Osteocyte (in vitro differentiated cells): Measurements from ENCODE around the gene USP17L5. TPM values are rescaled to one million over a fixed set of nuclear protein-coding genes. Genes with fewer than 3 reads are reported as not detected.
"Not testable (repeated sequence)": the region's sequence is repeated elsewhere in the genome, so short reads cannot be mapped to it uniquely, and the experiment has no call there.

Experiments
- DNase-seq: peaks from one replicate; pipeline ENCODE4 v3.0.0; 2021; ENCODE audit warnings: mixed read lengths; ENCODE audit not compliant: unreplicated experiment; ENCODE audit errors: extremely low spot score
- H3K27ac Mint-ChIP-seq: one replicate; pipeline ENCODE4 v1.8.0; 2021; ENCODE audit warnings: mild to moderate bottlenecking, mixed read lengths; ENCODE audit not compliant: unreplicated experiment
- H3K27me3 Mint-ChIP-seq: one replicate; pipeline ENCODE4 v1.8.0; 2021; ENCODE audit warnings: mixed read lengths; ENCODE audit not compliant: unreplicated experiment
- H3K36me3 Mint-ChIP-seq: one replicate; pipeline ENCODE4 v1.8.0; 2021; ENCODE audit warnings: mixed read lengths; ENCODE audit not compliant: unreplicated experiment
- H3K4me1 Mint-ChIP-seq: one replicate; pipeline ENCODE4 v1.8.0; 2021; ENCODE audit warnings: mixed read lengths; ENCODE audit not compliant: unreplicated experiment
- H3K4me3 Mint-ChIP-seq: one replicate; pipeline ENCODE4 v1.8.0; 2021; ENCODE audit warnings: mild to moderate bottlenecking, moderate library complexity, mixed read lengths; ENCODE audit not compliant: unreplicated experiment
- H3K9me3 Mint-ChIP-seq: one replicate; pipeline ENCODE4 v1.8.0; 2021; ENCODE audit warnings: mixed read lengths; ENCODE audit not compliant: unreplicated experiment
- long read RNA-seq: library from polyadenylated mRNA; unstranded; transcript quantifications from one replicate; pipeline ENCODE4 v2.0.0, GENCODE V29; 2021
- total RNA-seq: library from RNA; stranded (reverse); gene quantifications from 2 replicates; pipeline ENCODE4 v1.2.1, GENCODE V29; 2021

USP17L5 gene
- not detected in 2 replicates for total RNA-seq
- long read RNA-seq: 0 reads

DNA sequence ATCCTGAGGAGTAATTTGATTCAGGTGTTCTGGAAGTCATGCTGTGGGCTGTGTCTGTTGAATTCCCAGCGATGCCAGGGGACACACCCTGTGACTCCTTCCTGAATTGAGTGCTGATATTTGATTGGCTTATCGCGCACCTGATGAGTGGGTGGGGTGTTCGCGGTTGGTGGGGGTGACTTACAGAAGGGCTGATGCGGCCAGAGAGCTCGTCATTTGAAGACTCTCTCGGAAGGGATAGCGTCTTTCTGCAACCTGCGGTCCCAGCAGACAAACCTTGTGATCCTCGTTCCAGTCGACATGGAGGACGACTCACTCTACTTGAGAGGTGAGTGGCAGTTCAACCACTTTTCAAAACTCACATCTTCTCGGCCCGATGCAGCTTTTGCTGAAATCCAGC lies at the start of gene USP17L5:
Gene USP17L5, plus strand, starts transcription at position 301 of the 400 bp plus-strand sequence. Its CDS starts 0 bp downstream, at position 301.
- not testable (repeated sequence) for H3K4me3 Mint-ChIP-seq, H3K27me3 Mint-ChIP-seq, H3K4me1 Mint-ChIP-seq, H3K9me3 Mint-ChIP-seq, H3K27ac Mint-ChIP-seq, DNase-seq, H3K36me3 Mint-ChIP-seq

DNA sequence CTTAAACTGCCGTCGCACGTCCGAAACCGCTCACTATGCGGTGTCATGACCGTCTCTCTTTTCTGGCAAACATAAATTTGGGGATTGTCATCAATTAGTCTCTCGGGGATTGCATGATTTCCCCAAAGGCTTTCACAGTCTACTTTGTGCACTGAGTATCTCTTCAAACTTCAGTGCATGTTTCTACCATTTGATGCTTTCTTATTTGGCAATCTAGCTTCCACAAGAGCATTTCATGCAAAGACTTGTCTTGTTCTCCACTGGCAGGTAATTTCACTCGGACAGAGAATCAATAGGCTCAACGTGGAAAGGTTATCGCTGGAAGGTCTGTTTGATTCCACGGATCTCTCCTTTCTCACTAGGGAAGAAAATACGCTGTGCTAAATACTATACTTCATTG lies 15.0 kb upstream of the USP17L5 start:
- not testable (repeated sequence) for H3K4me1 Mint-ChIP-seq, H3K9me3 Mint-ChIP-seq, H3K36me3 Mint-ChIP-seq, DNase-seq, H3K27me3 Mint-ChIP-seq, H3K27ac Mint-ChIP-seq, H3K4me3 Mint-ChIP-seq

DNA sequence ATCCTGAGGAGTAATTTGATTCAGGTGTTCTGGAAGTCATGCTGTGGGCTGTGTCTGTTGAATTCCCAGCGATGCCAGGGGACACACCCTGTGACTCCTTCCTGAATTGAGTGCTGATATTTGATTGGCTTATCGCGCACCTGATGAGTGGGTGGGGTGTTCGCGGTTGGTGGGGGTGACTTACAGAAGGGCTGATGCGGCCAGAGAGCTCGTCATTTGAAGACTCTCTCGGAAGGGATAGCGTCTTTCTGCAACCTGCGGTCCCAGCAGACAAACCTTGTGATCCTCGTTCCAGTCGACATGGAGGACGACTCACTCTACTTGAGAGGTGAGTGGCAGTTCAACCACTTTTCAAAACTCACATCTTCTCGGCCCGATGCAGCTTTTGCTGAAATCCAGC lies 14.3 kb upstream of the USP17L5 start, which contains the start of gene USP17L24:
Gene USP17L24, plus strand, starts transcription at position 301 of the 400 bp plus-strand sequence. Its CDS starts 0 bp downstream, at position 301.
- H3K27ac Mint-ChIP-seq, DNase-seq, H3K27me3 Mint-ChIP-seq, H3K4me1 Mint-ChIP-seq, H3K36me3 Mint-ChIP-seq, H3K9me3 Mint-ChIP-seq, H3K4me3 Mint-ChIP-seq: not testable (repeated sequence)

DNA sequence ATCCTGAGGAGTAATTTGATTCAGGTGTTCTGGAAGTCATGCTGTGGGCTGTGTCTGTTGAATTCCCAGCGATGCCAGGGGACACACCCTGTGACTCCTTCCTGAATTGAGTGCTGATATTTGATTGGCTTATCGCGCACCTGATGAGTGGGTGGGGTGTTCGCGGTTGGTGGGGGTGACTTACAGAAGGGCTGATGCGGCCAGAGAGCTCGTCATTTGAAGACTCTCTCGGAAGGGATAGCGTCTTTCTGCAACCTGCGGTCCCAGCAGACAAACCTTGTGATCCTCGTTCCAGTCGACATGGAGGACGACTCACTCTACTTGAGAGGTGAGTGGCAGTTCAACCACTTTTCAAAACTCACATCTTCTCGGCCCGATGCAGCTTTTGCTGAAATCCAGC lies 9.6 kb upstream of the USP17L5 start, which contains the start of gene USP17L25:
Gene USP17L25, plus strand, starts transcription at position 301 of the 400 bp plus-strand sequence. Its CDS starts 0 bp downstream, at position 301.
- DNase-seq, H3K27me3 Mint-ChIP-seq, H3K27ac Mint-ChIP-seq, H3K36me3 Mint-ChIP-seq, H3K9me3 Mint-ChIP-seq, H3K4me1 Mint-ChIP-seq, H3K4me3 Mint-ChIP-seq: not testable (repeated sequence)

GRCh38 chr4:9334358-9334757 lies 4.8 kb upstream of the USP17L5 start, which contains the start of gene USP17L26:
Gene USP17L26 (plus strand): TSS chr4:9334658. CDS start chr4:9334658, 0 bp downstream.
- not testable (repeated sequence) for H3K27me3 Mint-ChIP-seq, H3K9me3 Mint-ChIP-seq, H3K4me1 Mint-ChIP-seq, H3K4me3 Mint-ChIP-seq, H3K27ac Mint-ChIP-seq, DNase-seq, H3K36me3 Mint-ChIP-seq

DNA sequence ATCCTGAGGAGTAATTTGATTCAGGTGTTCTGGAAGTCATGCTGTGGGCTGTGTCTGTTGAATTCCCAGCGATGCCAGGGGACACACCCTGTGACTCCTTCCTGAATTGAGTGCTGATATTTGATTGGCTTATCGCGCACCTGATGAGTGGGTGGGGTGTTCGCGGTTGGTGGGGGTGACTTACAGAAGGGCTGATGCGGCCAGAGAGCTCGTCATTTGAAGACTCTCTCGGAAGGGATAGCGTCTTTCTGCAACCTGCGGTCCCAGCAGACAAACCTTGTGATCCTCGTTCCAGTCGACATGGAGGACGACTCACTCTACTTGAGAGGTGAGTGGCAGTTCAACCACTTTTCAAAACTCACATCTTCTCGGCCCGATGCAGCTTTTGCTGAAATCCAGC lies 4.6 kb downstream of the USP17L5 start, which contains the start of gene USP17L27:
Gene USP17L27, plus strand, starts transcription at position 301 of the 400 bp plus-strand sequence. Its CDS starts 0 bp downstream, at position 301.
- H3K27me3 Mint-ChIP-seq, H3K4me1 Mint-ChIP-seq, H3K9me3 Mint-ChIP-seq, DNase-seq, H3K36me3 Mint-ChIP-seq, H3K4me3 Mint-ChIP-seq, H3K27ac Mint-ChIP-seq: not testable (repeated sequence)

DNA sequence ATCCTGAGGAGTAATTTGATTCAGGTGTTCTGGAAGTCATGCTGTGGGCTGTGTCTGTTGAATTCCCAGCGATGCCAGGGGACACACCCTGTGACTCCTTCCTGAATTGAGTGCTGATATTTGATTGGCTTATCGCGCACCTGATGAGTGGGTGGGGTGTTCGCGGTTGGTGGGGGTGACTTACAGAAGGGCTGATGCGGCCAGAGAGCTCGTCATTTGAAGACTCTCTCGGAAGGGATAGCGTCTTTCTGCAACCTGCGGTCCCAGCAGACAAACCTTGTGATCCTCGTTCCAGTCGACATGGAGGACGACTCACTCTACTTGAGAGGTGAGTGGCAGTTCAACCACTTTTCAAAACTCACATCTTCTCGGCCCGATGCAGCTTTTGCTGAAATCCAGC lies 9.4 kb downstream of the USP17L5 start, which contains the start of gene USP17L28:
Gene USP17L28, plus strand, starts transcription at position 301 of the 400 bp plus-strand sequence. Its CDS starts 0 bp downstream, at position 301.
- not testable (repeated sequence) for H3K27ac Mint-ChIP-seq, H3K27me3 Mint-ChIP-seq, H3K36me3 Mint-ChIP-seq, H3K4me3 Mint-ChIP-seq, H3K9me3 Mint-ChIP-seq, H3K4me1 Mint-ChIP-seq, DNase-seq

DNA sequence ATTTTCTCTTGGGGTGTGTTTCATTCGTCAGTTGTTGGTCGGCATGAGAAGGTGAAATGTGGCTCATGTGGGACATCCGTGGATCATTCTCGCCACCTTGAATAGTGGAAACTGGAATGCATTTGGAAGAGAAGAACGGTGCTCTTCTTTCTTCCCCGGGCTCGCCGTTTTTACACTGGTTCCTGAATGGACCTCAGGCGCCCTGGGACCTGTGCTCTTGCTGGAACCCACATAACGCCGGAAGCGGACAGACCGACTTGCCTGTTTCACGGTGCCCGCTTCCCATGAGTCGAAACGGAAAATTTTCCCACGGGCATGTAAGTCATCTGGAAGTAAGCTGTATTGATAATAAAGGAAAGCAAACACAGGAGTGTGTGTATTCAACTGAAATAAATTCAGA lies 11.7 kb downstream of the USP17L5 start:
- DNase-seq, H3K4me1 Mint-ChIP-seq, H3K36me3 Mint-ChIP-seq, H3K27ac Mint-ChIP-seq, H3K4me3 Mint-ChIP-seq, H3K27me3 Mint-ChIP-seq, H3K9me3 Mint-ChIP-seq: not testable (repeated sequence)

DNA sequence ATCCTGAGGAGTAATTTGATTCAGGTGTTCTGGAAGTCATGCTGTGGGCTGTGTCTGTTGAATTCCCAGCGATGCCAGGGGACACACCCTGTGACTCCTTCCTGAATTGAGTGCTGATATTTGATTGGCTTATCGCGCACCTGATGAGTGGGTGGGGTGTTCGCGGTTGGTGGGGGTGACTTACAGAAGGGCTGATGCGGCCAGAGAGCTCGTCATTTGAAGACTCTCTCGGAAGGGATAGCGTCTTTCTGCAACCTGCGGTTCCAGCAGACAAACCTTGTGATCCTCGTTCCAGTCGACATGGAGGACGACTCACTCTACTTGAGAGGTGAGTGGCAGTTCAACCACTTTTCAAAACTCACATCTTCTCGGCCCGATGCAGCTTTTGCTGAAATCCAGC lies 14.1 kb downstream of the USP17L5 start, which contains the start of gene USP17L29:
Gene USP17L29, plus strand, starts transcription at position 301 of the 400 bp plus-strand sequence. Its CDS starts 0 bp downstream, at position 301.
- not testable (repeated sequence) for H3K4me1 Mint-ChIP-seq, DNase-seq, H3K36me3 Mint-ChIP-seq, H3K9me3 Mint-ChIP-seq, H3K4me3 Mint-ChIP-seq, H3K27ac Mint-ChIP-seq, H3K27me3 Mint-ChIP-seq

- not testable (repeated sequence) for H3K9me3 Mint-ChIP-seq, H3K27ac Mint-ChIP-seq
These were observed 23.6 kb downstream of the USP17L5 start, which contains the start of gene USP17L30 for GRCh38 chr4:9362829-9363228. Gene USP17L30 (plus strand): TSS chr4:9363129. CDS start chr4:9363129, 0 bp downstream.

DNA sequence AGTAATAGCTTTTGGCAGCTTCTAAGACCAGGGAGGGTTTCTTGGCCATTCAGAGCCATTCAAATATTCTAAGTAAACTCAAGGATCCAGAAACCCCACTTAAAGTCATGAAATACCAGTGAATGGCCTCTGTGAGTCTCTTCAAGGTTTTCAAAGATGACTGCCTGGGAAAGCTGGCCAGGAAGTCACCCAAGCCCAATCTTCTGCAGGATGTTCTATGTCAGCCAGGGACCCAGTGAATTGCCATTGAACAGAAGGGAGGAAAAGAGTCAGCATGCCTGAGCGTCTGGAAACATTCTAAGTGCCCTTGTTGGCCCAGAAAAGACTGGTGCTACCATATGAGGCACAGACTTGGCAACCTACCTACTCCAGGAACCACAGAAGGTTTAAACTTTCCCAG lies 40.7 kb downstream of the USP17L5 start:
- not testable (repeated sequence) for H3K4me3 Mint-ChIP-seq, H3K36me3 Mint-ChIP-seq, H3K4me1 Mint-ChIP-seq, H3K27me3 Mint-ChIP-seq, H3K9me3 Mint-ChIP-seq, H3K27ac Mint-ChIP-seq, DNase-seq

More at GRCh38 chr4:9362829-9363228, 23.6 kb downstream of the USP17L5 start, which contains the start of gene USP17L30:
- DNase-seq, H3K4me3 Mint-ChIP-seq, H3K27me3 Mint-ChIP-seq, H3K4me1 Mint-ChIP-seq, H3K36me3 Mint-ChIP-seq: not testable (repeated sequence)
